Measurements from ENCODE around the gene SLC26A1.

Gene SLC26A1

DNA sequence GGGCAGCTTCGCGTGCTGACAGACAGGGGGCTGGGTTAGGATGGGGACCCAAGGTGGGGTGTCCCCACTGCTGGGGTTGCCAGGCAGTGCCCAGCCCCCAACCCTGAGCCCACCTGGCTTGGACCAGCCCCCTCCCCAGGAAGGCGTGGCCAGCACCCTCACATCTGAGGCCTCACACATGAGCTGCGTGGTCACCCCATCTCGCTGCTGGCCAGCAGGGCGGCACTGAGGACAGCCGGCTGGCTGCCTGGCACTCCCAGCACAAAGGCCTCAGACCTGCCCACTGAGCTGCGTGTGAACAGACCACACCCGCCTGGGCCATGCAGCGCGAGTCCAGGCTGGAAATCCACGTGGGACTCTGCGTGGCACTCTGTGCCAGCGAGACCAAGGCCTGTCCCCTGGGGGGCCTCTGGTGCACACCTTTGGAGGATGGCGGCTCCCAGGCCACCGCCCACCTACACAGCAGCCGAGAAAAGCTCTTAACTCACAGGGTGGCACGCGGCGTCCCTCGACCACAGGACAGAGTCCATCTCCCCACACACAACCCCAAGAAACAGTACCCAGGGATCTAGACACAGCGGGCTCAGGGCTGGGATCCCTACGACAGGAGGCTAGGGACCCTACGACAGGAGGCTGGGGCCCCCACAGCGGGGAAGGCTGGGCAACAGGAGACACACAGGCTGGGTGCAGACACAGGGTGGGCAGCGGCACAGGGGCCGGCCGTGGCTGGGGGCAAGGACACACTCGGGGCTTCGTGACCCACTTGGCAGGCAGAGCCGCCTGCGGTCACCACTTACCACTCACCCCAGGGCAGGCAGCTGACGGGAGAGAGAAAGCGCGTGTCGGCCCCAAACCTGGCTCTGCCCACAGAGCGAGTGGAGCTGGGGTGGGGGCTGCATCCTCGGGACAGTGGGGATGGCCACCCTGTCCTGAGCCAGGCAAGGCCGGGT lies 29.7 kb downstream of the SLC26A1 start:
- DNase-seq: no peak

- DNase-seq: no peak
Observed at GRCh38 chr4:962231-963208, 30.7 kb downstream of the SLC26A1 start.

DNA sequence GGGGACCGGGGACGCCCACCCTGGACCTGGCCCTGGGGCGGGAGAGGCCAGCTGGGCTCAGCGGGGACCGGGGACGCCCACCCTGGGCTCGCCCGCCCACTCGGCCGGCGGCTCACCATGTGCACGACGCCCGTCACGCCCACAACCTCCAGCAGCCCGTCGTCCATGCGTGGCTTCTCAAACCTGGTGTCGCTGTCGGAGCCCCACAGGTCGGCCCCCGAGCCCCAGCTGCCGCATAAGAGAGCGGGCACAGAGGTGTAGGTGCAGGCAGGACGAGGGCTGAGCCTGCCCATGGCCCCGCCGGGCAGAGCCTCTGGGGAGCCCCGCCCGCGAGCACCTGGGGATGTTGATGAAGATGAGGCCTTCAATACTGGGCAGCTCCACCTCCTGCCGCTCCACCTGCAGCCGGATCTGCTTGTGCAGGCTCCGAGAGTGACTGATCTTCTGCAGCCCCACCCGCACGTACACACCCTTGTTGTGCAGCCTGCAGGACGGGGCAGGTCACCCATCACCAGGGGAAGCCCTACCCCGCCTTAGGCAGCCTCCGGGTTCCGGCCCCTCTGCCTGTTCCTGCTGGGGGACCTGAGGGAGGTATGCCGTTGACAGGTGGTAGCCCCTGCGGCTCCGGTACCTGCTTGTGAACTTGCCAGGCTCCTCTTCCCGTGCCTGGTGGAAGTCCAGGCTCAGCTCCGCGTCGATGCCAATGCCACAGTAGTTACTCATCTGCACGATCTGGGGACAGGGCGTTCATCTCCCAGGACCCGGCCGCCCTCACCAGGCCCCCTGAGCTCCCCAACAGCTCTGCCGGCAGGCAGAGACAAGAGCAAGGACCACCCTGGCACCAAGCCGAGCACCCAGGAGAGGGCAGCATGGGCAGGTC lies 31.6 kb downstream of the SLC26A1 start:
- DNase-seq: no peak

DNA sequence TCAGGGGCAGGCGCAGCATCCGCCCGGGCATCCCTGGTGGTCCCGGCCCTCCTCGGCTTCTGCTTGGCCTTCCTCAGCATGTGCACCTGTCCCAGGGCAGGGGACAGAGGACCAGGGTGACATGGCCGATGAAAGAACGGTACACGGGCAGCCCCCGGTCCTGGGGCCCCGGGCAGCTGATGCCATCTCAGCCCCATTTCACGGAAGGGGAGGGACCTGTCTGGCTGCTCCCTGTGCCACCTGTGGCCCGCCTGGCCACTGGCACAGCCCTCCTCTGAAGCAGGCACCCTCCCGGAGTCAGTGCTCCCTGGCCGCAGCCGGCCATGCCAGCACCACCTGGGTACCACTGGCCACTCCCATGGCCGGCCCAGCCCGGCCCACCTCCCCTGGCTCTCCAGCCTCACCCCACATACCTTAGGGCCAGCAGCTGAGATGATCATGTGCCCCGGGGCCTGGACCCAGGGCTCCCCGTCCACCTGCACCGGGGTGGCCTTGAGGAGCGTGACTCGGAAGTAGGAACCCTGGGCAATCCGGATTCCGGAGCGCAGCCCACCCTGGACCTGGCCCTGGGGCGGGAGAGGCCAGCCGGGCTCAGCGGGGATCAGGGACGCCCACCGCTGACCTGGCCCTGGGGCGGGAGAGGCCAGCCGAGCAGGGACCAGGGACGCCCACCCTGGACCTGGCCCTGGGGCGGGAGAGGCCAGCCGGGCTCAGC lies 32.4 kb downstream of the SLC26A1 start:
- no peak for DNase-seq

- DNase-seq: no peak
Observed at GRCh38 chr4:960140-960635, 33.0 kb downstream of the SLC26A1 start.

GRCh38 chr4:959338-960139 lies 33.7 kb downstream of the SLC26A1 start:
- no peak for DNase-seq

- DNase-seq: no peak
Observed at GRCh38 chr4:958696-959337, 34.4 kb downstream of the SLC26A1 start.

DNA sequence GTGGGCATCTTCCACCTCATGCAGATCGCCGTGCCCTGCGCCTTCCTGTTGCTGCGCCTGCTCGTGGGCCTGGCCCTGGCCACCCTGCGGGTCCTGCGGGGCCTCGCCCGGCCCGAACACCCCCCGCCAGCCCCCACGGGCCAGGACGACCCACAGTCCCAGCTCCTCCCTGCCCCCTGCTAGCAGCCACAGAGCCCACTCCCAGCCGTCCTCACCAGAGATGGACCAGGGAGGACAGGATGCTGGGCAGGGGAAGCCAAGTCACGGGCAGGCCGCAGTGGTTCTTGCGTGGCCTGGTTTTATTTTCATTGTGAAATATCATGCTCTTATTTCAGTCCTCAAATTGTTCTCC lies 34.9 kb downstream of the SLC26A1 start:
- DNase-seq: no peak

DNA sequence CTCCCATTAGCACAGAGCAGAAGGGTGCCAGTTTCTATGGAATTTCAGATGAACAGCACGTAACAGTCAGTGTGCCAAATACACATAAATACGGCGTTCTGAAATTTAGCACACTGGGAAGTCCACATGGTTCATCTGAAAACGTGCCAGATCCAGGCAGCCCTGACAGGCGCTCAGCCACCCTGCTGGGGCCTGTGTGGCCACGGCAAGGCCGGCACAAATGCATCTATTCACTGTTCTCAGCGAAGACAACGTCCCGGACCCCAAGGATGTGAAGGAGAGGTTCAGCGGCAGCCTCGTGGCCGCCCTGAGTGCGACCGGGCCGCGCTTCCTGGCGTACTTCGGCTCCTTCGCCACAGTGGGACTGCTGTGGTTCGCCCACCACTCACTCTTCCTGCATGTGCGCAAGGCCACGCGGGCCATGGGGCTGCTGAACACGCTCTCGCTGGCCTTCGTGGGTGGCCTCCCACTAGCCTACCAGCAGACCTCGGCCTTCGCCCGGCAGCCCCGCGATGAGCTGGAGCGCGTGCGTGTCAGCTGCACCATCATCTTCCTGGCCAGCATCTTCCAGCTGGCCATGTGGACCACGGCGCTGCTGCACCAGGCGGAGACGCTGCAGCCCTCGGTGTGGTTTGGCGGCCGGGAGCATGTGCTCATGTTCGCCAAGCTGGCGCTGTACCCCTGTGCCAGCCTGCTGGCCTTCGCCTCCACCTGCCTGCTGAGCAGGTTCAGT lies 35.5 kb downstream of the SLC26A1 start:
- no peak for DNase-seq

DNA sequence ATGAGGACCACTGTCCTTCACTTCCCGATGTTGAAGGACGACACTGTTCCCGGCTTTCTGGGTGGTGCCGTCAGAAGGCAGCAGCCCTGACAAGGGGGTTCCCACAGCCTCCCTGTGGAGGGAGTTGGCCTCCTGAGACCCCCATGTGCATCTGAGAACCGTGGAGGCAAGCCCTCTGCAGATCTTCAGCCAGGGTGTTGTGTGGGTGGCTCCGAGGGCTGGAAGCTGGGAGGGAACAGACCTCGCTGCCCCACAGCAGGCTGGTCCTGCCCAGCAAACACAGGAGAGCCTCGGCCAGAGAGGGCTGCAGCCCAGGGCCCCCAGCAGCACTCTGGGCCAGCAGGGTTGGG lies 36.0 kb downstream of the SLC26A1 start:
- no peak for DNase-seq

DNA sequence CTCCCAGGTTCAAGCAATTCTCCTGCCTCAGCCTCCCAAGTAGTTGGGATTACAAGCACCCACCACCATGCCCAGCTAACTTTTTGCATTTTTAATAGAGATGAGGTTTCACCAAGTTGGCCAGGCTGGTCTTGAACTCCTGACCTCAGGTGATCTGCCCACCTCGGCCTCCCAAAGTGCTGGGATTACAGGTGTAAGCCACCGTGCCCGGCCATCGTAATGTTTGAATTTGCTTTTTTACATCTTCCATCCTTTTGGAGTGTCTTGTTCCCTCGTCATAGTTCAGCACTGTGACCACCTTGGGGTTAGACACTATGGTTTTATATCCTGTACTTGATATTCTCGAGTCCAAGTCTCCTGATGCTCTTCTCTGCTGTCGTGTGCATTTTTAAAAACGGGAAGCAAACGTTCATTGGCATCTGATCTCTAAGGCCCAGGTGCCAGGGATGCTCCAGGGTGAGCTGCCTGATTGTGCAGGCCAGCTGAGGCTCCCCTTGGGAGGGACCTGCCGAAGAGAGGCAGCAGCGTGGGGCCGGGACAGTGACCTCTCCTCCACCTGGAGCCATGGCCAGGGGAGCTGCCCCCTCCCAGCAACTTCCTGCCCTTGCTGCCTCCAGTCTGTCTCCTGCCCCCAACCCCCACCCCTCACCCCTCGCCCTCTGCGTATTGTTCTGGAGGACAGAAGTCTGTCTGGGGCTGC lies 36.5 kb downstream of the SLC26A1 start:
- no peak for DNase-seq

DNA sequence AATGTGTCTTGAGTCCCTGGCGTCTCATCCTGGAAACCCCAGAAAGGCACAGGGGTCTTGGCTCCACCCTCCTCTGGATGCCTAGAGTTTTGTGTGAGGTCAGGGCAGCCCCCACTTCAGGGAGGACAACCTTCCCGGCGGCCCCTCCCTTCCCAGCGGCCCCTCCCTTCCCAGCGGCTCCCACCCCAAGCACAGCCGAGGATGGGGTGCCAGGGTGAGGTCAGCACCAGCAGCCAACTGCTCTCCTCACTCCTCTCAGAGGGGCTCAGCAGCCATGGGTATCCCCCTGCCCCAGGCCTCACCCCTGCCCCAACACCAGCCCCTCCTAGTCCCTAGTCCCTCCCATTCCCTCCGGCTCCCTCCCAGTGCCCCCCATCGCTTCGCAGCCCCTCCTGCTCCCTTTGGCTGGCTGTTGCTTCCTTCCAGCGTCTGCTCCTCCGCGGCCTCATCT lies 37.2 kb downstream of the SLC26A1 start:
- DNase-seq: no peak

DNA sequence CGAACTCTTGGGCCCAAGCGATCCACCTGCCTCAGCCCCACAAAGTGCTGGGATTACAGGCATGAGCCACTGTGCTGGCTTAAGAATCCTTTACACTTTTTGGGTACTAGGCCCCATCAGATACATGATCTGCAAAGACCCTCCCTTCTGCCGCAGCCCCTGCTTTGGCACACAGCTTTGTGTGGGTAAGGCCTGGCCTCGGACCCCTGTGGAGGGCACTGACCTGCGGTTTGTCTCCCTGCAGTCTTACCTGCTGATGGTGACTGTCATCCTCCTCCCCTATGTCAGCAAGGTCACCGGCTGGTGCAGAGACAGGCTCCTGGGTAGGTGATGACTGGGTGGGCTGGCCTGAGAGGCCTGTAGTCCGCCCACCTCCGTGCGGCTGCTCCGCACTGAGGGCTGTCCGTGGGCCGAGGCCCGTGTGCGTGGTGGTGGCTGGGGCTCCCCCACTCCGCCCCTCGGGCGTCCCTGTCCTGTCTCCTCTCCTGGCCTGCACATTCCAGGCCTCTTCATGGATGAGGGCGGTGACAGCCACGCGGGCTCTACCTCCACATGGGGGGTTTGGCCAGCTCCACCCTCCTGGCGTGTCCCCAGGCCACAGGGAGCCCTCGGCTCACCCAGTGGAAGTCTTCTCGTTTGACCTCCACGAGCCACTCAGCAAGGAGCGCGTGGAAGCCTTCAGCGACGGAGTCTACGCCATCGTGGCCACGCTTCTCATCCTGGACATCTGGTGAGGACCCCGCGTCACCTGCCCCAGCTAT lies 37.9 kb downstream of the SLC26A1 start:
- no peak for DNase-seq

GRCh38 chr4:954211-955020 lies 38.8 kb downstream of the SLC26A1 start:
- no peak for DNase-seq

DNA sequence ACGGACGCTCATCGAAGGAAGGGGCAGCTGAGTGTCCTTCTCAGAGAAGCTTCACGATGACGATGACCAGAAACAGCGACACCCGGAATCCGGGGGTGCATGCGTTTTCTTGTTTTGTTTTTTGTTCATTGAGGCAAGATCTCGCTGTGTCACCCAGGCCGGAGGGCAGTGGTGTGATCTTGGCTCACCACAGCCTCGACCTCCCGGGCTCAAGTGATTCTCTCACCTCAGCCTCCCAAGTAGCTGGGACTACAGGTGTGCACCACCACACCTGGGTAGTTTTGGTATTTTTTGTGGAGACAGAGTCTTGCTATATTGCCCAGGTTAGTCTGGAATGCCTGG lies 39.7 kb downstream of the SLC26A1 start:
- no peak for DNase-seq

GRCh38 chr4:952881-953573 lies 40.2 kb downstream of the SLC26A1 start:
- no peak for DNase-seq

Measured in NCI-H2107 (cell line).